PC-3 (cell line): ENCODE data around the gene FAM209A. TPM values are rescaled to one million over a fixed set of nuclear protein-coding genes. Genes with fewer than 3 reads are reported as not detected.
"Not testable (repeated sequence)": the region's sequence is repeated elsewhere in the genome, so short reads cannot be mapped to it uniquely, and the experiment has no call there.

Experiments used
- ATAC-seq: fragments of 200-7000 bp; cut with Tn5 transposase; 2 replicates; pipeline ENCODE4 v1.9.1; 2020; ENCODE audit warnings: mild to moderate bottlenecking, moderate library complexity
- BruUV-seq: library from RNA; stranded (reverse); fragments of 400-500 nt; replicated peaks from 2 replicates; lab custom pipeline; 2021; lab: Mats Ljungman, UMichigan
- CTCF ChIA-PET: fragments of 300-600 bp; sonication (Branson Sonifier 250); formaldehyde crosslinking; loops from one replicate; lab custom pipeline; 2022; ENCODE audit warnings: antibody characterized with exemption; lab: Charles Lee
- POLR2A ChIA-PET: fragments of 300-600 bp; sonication (Branson Sonifier 250); formaldehyde crosslinking; loops from one replicate; lab custom pipeline; 2022; ENCODE audit warnings: antibody characterized with exemption; ENCODE audit not compliant: unreplicated experiment; lab: Charles Lee
- DNase-seq: peaks from one replicate; pipeline ENCODE4 v3.0.0-alpha.2; 2015
- H2AFZ ChIP-seq: fragments of 300-600 bp; sonication (generic); 2 replicates; pipeline ENCODE4 v1.6.0; 2016; ENCODE audit warnings: antibody characterized with exemption, low read length
- H3F3A ChIP-seq: fragments of 300-600 bp; sonication (generic); one replicate; pipeline ENCODE4 v1.6.0; 2017; ENCODE audit warnings: antibody characterized with exemption, low read length, control low read depth, mild to moderate bottlenecking; ENCODE audit not compliant: unreplicated experiment
- H3K27ac ChIP-seq: fragments of 300-600 bp; sonication (generic); 2 replicates; pipeline ENCODE4 v1.5.1; 2016; ENCODE audit warnings: mild to moderate bottlenecking, low read length
- H3K27me3 ChIP-seq: fragments of 300-600 bp; sonication (generic); 2 replicates; pipeline ENCODE4 v1.6.1; 2016; ENCODE audit warnings: low read length, mixed read lengths
- H3K36me3 ChIP-seq: fragments of 300-600 bp; sonication (generic); 2 replicates; pipeline ENCODE4 v1.6.1; 2016; ENCODE audit warnings: low read depth, mixed run types, low read length, mixed read lengths
- H3K4me1 ChIP-seq: fragments of 300-600 bp; sonication (generic); 2 replicates; pipeline ENCODE4 v1.5.1; 2016; ENCODE audit warnings: low read length; ENCODE audit not compliant: insufficient read depth
- H3K4me2 ChIP-seq: fragments of 300-600 bp; sonication (generic); 2 replicates; pipeline ENCODE4 v1.6.0; 2016; ENCODE audit warnings: low read length
- H3K4me3 ChIP-seq: fragments of 300-600 bp; sonication (generic); 2 replicates; pipeline ENCODE4 v1.5.1; 2016; ENCODE audit warnings: mild to moderate bottlenecking, low read length, mixed read lengths
- H3K79me2 ChIP-seq: fragments of 300-600 bp; sonication (generic); 2 replicates; pipeline ENCODE4 v1.6.1; 2017; ENCODE audit warnings: low read length, mixed read lengths
- H3K9ac ChIP-seq: fragments of 300-600 bp; sonication (generic); 2 replicates; pipeline ENCODE4 v1.6.0; 2016; ENCODE audit warnings: mild to moderate bottlenecking, low read length
- H3K9me2 ChIP-seq: fragments of 300-600 bp; sonication (generic); replicated peaks from 2 replicates; pipeline ENCODE4 v1.6.1; 2016; ENCODE audit warnings: mixed run types, low read length, mixed read lengths
- H3K9me3 ChIP-seq: fragments of 300-600 bp; sonication (generic); 2 replicates; pipeline ENCODE4 v1.6.1; 2016; ENCODE audit warnings: low read length, mixed read lengths
- H4K20me1 ChIP-seq: fragments of 300-600 bp; sonication (generic); 2 replicates; pipeline ENCODE4 v1.6.1; 2016; ENCODE audit warnings: low read length, mixed read lengths
- EZH2 ChIP-seq: fragments of 300-600 bp; sonication (generic); IDR thresholded peaks from one replicate; pipeline ENCODE4 v1.6.1; 2017; ENCODE audit warnings: antibody characterized with exemption, mild to moderate bottlenecking, low read length; ENCODE audit not compliant: unreplicated experiment
- EZH2phosphoT487 ChIP-seq: fragments of 300-600 bp; sonication (generic); IDR thresholded peaks from 2 replicates; pipeline ENCODE4 v1.6.1; 2018; ENCODE audit warnings: mild to moderate bottlenecking, antibody characterized with exemption, low read length, borderline replicate concordance
- intact Hi-C: fragments of 100-400 bp; cut with micrococcal nuclease; formaldehyde crosslinking; loops from 2 replicates; pipeline ENCODE4 v1.9.0; 2023
- total RNA-seq: library from RNA; depleted of rRNA; stranded (reverse); fragments of >200 nt; gene quantifications from 2 replicates; pipeline ENCODE4 v1.2.3, GENCODE V29; 2014
- TF ChIP-seq, protein P1 (sequence below): fragments of 300-600 bp; sonication (generic); conservative IDR thresholded peaks from 2 replicates; pipeline ENCODE4 v1.5.1; 2017; ENCODE audit warnings: antibody characterized with exemption, low read depth, mild to moderate bottlenecking, low read length

Gene FAM209A
- total RNA-seq, 1 experiment from 2014 or later: 0.51 TPM

DNA sequence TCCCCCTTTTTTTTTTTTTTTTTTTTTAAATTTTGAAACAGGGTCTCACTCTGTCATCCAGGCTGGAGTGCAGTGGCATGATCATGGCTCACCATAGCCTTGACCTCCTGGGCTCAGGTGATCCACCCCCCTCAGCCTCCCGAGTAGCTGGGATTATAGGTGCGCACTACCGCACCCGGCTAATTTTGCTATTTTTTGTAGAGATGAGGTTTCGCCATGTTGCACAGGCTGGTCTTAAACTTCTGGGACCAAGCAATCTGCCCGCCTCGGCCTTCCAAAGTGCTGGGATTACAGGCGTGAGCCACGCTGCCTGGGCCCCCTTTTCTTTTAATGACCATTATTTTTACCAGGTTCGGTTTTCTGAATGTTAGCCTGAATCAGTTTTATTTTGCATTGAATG lies 5.0 kb upstream of the FAM209A start:
- Histone ChIP-seq H3K4me1 (no peaks in the 10 kb centered on the region), H2AFZ (no peak overlapping the region), H3K27ac (no peak overlapping the region), H3K79me2 (no peaks in the 10 kb centered on the region), H3K4me2 (no peak overlapping the region), H3K36me3 (peaks cover 55% of the 10 kb centered on the region), H3K27me3 (no peaks in the 10 kb centered on the region), H3K9me2 (no peaks in the 10 kb centered on the region), H4K20me1 (no peaks in the 10 kb centered on the region), H3K9me3 (peaks cover 13% of the 10 kb centered on the region), H3K4me3 (no peak overlapping the region), H3F3A (no peaks in the 10 kb centered on the region), H3K9ac (no peak overlapping the region)
- intact Hi-C loops: no loop called here
- ATAC-seq (no peak), DNase-seq (no peak)
- POLR2A ChIA-PET: no interaction called here
- no peak for TF ChIP-seq EZH2
- CTCF ChIA-PET: no interaction called here
- no TSS peak for BruUV-seq

DNA sequence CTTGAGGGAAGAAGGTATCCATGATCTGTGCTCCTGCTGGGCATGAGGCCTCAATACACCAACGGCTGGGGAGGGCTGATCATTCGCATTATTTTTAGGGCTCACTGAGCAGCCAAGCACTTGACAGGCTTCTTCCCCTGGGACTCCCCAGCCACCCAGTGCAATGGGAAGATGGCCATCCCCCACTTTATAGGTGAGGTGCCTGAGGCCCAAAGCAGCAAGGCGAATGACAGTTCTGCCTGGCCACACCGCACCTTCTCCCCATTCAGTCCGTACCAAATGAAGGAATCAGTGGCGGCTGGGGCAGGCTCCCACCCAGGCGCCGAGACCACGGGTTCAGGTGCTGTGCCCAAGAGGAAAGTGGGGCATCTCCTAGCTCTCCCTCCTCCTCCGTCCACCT lies 4.4 kb upstream of the FAM209A start:
- peaks cover 13% of the 10 kb centered on the region for H3K9me3 ChIP-seq
- intact Hi-C loops: no loop called here
- no TSS peak for BruUV-seq
- no peaks in the 10 kb centered on the region for H3K4me1 ChIP-seq
- peaks cover 55% of the 10 kb centered on the region for H3K36me3 ChIP-seq
- ATAC-seq (no peak), DNase-seq (no peak)
- no peak overlapping the region for H3K9ac ChIP-seq
- H3K9me2 ChIP-seq: no peaks in the 10 kb centered on the region
- no peaks in the 10 kb centered on the region for H3F3A ChIP-seq
- no peak overlapping the region for H3K4me3 ChIP-seq
- H2AFZ ChIP-seq: no peak overlapping the region
- no peak overlapping the region for H3K4me2 ChIP-seq
- H3K27ac ChIP-seq: no peak overlapping the region
- TF ChIP-seq EZH2phosphoT487 (no peak), EZH2 (no peak)
- TF ChIP-seq, protein P1, sequence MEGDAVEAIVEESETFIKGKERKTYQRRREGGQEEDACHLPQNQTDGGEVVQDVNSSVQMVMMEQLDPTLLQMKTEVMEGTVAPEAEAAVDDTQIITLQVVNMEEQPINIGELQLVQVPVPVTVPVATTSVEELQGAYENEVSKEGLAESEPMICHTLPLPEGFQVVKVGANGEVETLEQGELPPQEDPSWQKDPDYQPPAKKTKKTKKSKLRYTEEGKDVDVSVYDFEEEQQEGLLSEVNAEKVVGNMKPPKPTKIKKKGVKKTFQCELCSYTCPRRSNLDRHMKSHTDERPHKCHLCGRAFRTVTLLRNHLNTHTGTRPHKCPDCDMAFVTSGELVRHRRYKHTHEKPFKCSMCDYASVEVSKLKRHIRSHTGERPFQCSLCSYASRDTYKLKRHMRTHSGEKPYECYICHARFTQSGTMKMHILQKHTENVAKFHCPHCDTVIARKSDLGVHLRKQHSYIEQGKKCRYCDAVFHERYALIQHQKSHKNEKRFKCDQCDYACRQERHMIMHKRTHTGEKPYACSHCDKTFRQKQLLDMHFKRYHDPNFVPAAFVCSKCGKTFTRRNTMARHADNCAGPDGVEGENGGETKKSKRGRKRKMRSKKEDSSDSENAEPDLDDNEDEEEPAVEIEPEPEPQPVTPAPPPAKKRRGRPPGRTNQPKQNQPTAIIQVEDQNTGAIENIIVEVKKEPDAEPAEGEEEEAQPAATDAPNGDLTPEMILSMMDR: no peak
- POLR2A ChIA-PET: no interaction called here
- H4K20me1 ChIP-seq: no peaks in the 10 kb centered on the region
- H3K79me2 ChIP-seq: no peaks in the 10 kb centered on the region
- no peaks in the 10 kb centered on the region for H3K27me3 ChIP-seq
- CTCF ChIA-PET: no interaction called here

DNA sequence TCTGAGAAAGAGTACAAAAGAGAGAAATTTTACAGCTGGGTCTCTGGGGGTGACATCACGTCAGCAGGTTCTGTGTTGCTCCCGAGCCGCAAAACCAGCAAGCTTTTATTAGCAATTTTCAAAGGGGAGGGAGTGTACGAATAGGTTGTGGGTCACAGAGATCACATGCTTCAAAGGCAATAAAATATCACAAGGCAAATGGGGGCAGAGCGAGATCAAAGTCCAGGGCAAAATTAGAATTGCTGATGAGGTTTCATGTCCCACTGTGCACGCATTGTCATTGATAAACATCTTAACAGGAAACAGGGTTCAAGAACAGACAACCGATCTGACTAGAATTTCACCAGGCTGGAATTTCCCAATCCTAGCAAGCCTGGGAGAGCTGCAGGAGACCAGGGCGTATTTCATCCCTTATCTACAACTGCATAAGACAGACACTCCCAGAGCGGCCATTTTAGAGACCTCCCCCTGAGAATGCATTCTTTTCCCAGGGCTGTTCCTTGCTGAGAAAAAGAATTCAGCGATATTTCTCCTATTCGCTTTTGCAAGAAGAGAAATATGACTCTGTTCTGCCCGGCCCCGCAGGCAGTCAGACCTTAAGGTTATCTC lies 3.7 kb upstream of the FAM209A start:
- peaks cover 55% of the 10 kb centered on the region for H3K36me3 ChIP-seq
- H3K4me2 ChIP-seq, CTCF ChIA-PET, BruUV-seq, POLR2A ChIA-PET, H3K9me2 ChIP-seq, H3K27ac ChIP-seq, intact Hi-C loops, H2AFZ ChIP-seq, H3F3A ChIP-seq, H3K4me1 ChIP-seq, H4K20me1 ChIP-seq, H3K9ac ChIP-seq, DNase-seq, H3K27me3 ChIP-seq, H3K4me3 ChIP-seq, ATAC-seq, H3K79me2 ChIP-seq: not testable (repeated sequence)
- peaks cover 13% of the 10 kb centered on the region for H3K9me3 ChIP-seq

DNA sequence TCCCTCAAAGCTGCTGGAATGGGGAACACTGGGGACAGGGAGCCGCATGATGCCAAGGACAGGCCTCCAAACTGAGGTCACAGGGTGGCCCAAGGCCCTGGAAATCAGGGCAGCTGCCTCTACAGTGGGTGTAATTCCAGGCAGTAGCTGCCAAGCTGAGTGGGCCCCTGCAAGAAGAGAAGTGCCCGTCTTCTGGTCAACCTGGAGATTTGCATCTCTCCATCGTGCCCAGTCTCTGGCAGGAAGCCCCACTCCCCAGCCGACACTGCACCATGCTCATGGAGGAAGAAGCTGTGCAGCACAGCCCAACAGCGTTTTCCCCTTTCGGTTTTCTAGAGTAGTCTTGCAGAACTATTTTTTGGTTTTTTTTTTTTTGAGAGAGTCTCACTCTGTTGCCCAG lies 2.2 kb upstream of the FAM209A start:
- Histone ChIP-seq H3F3A (no peaks in the 10 kb centered on the region), H3K4me2 (no peak overlapping the region), H3K4me3 (no peak overlapping the region), H4K20me1 (no peaks in the 10 kb centered on the region), H3K9me3 (peaks cover 13% of the 10 kb centered on the region), H3K27ac (no peak overlapping the region), H2AFZ (no peak overlapping the region), H3K36me3 (peaks cover 43% of the 10 kb centered on the region), H3K4me1 (no peaks in the 10 kb centered on the region), H3K9ac (no peak overlapping the region), H3K79me2 (no peaks in the 10 kb centered on the region), H3K27me3 (no peaks in the 10 kb centered on the region), H3K9me2 (no peaks in the 10 kb centered on the region)
- CTCF ChIA-PET: no interaction called here
- no TSS peak for BruUV-seq
- ATAC-seq: no peak
- TF ChIP-seq EZH2 (no peak), EZH2phosphoT487 (no peak)
- TF ChIP-seq, protein P1: no peak
- no peak for DNase-seq
- intact Hi-C loops: no loop called here
- POLR2A ChIA-PET: interaction anchor here (0.5 kb wide), 1 partner anchor 68 kb away, joined by 10 read pairs; no protein-coding TSS in a partner anchor
